Neural progenitor cell (in vitro differentiated cells): ENCODE results near the gene ABHD12. TPM values are rescaled to one million over a fixed set of nuclear protein-coding genes. Genes with fewer than 3 reads are reported as not detected.

Experiments
- DNase-seq: peaks from one replicate; pipeline ENCODE4 v3.0.0-alpha.2; 2016; ENCODE audit warnings: low spot score
- H2AFZ ChIP-seq: fragments of 200-600 bp; sonication (generic); replicated peaks from 2 replicates; pipeline ENCODE4 v1.6.1; 2016; ENCODE audit warnings: antibody characterized with exemption
- H3F3A ChIP-seq: fragments of 200-600 bp; sonication (generic); 2 replicates; pipeline ENCODE4 v1.6.1; 2016; ENCODE audit warnings: antibody characterized with exemption, low read depth
- H3K27ac ChIP-seq: fragments of 200-600 bp; sonication (generic); 2 replicates; pipeline ENCODE4 v1.5.1; 2016; ENCODE audit warnings: mild to moderate bottlenecking
- H3K27me3 ChIP-seq: fragments of 200-600 bp; sonication (generic); 2 replicates; pipeline ENCODE4 v1.6.1; 2016; ENCODE audit warnings: mild to moderate bottlenecking, moderate library complexity
- H3K36me3 ChIP-seq: fragments of 200-600 bp; sonication (generic); 2 replicates; pipeline ENCODE4 v1.5.1; 2016
- H3K4me1 ChIP-seq: fragments of 200-600 bp; sonication (generic); 2 replicates; pipeline ENCODE4 v1.6.1; 2016; ENCODE audit warnings: mixed run types
- H3K4me2 ChIP-seq: fragments of 200-600 bp; sonication (generic); 2 replicates; pipeline ENCODE4 v1.6.1; 2016
- H3K4me3 ChIP-seq: fragments of 200-600 bp; sonication (generic); 2 replicates; pipeline ENCODE4 v1.5.1; 2016
- H3K79me2 ChIP-seq: fragments of 200-600 bp; sonication (generic); 2 replicates; pipeline ENCODE4 v1.6.1; 2016; ENCODE audit warnings: low read depth
- H3K9ac ChIP-seq: fragments of 200-600 bp; sonication (generic); 2 replicates; pipeline ENCODE4 v1.6.1; 2016
- H3K9me3 ChIP-seq: fragments of 200-600 bp; sonication (generic); 2 replicates; pipeline ENCODE4 v1.5.1; 2016; ENCODE audit warnings: low read depth
- H4K20me1 ChIP-seq: fragments of 200-600 bp; sonication (generic); 2 replicates; pipeline ENCODE4 v1.6.1; 2016; ENCODE audit warnings: low read depth
- H3K27ac Mint-ChIP-seq: 3 replicates; pipeline ENCODE4 v1.8.0; 2021; ENCODE audit warnings: mixed read lengths
- H3K27me3 Mint-ChIP-seq: 2 replicates; pipeline ENCODE4 v1.8.0; 2022; ENCODE audit warnings: low read depth, mild to moderate bottlenecking, inconsistent platforms, moderate library complexity, mixed read lengths; ENCODE audit not compliant: insufficient read depth
- H3K36me3 Mint-ChIP-seq: 3 replicates; pipeline ENCODE4 v1.8.0; 2021; ENCODE audit warnings: mixed read lengths
- H3K4me1 Mint-ChIP-seq: 3 replicates; pipeline ENCODE4 v1.8.0; 2021; ENCODE audit warnings: mixed read lengths
- H3K4me3 Mint-ChIP-seq: 3 replicates; pipeline ENCODE4 v1.8.0; 2021; ENCODE audit warnings: mild to moderate bottlenecking, moderate library complexity, mixed read lengths
- H3K9me3 Mint-ChIP-seq: 3 replicates; pipeline ENCODE4 v1.8.0; 2020; ENCODE audit warnings: mixed read lengths
- CTCF ChIP-seq: fragments of 200-600 bp; sonication (generic); IDR thresholded peaks from 2 replicates; pipeline ENCODE4 v1.5.1; 2017; ENCODE audit warnings: antibody characterized with exemption, mild to moderate bottlenecking
- EZH2 ChIP-seq: fragments of 200-600 bp; sonication (generic); IDR thresholded peaks from 2 replicates; pipeline ENCODE4 v1.6.1; 2017; ENCODE audit warnings: antibody characterized with exemption, mild to moderate bottlenecking, moderate library complexity
- EZH2phosphoT487 ChIP-seq: fragments of 200-600 bp; sonication (generic); IDR thresholded peaks from 2 replicates; pipeline ENCODE4 v1.6.1; 2017; ENCODE audit warnings: antibody characterized with exemption
- total RNA-seq: library from RNA; depleted of rRNA; stranded (reverse); fragments of >200 nt; gene quantifications from 2 replicates; pipeline ENCODE4 v1.2.3, GENCODE V29; 2015; ENCODE audit warnings: low replicate concordance

Gene ABHD12
- total RNA-seq, 1 donor from 2014 or later, result 20.8 TPM

GRCh38 chr20:25273046-25273445 lies 117.6 kb downstream of the ABHD12 start:
- Mint-ChIP-seq H3K36me3 (peaks cover 27% of the 10 kb centered on the region), H3K27ac (peak overlapping the region; percentile 74), H3K27me3 (no peaks in the 10 kb centered on the region), H3K4me3 (no peak overlapping the region), H3K9me3 (no peaks in the 10 kb centered on the region), H3K4me1 (peaks cover 4% of the 10 kb centered on the region)
- DNase-seq, result no peak
- no peak overlapping the region for H3K27ac ChIP-seq
- H3K27me3 ChIP-seq, result no peaks in the 10 kb centered on the region
- H4K20me1 ChIP-seq, result no peaks in the 10 kb centered on the region
- no peaks in the 10 kb centered on the region for H3F3A ChIP-seq
- no peaks in the 10 kb centered on the region for H3K79me2 ChIP-seq
- TF ChIP-seq CTCF (no peak), EZH2 (no peak), EZH2phosphoT487 (no peak)
- no peak overlapping the region for H3K4me3 ChIP-seq
- no peak overlapping the region for H3K4me2 ChIP-seq
- no peaks in the 10 kb centered on the region for H3K36me3 ChIP-seq
- no peaks in the 10 kb centered on the region for H3K4me1 ChIP-seq
- H2AFZ ChIP-seq, result no peak overlapping the region
- no peaks in the 10 kb centered on the region for H3K9me3 ChIP-seq
- H3K9ac ChIP-seq, result no peak overlapping the region

GRCh38 chr20:25272223-25273000 lies 118.2 kb downstream of the ABHD12 start:
- Histone ChIP-seq H4K20me1 (no peaks in the 10 kb centered on the region), H3K79me2 (no peaks in the 10 kb centered on the region), H3K9ac (no peak overlapping the region), H3F3A (no peaks in the 10 kb centered on the region), H3K36me3 (no peaks in the 10 kb centered on the region), H3K27me3 (no peaks in the 10 kb centered on the region), H2AFZ (no peak overlapping the region), H3K4me2 (no peak overlapping the region), H3K9me3 (no peaks in the 10 kb centered on the region), H3K4me3 (no peak overlapping the region), H3K4me1 (no peaks in the 10 kb centered on the region), H3K27ac (no peak overlapping the region)
- Mint-ChIP-seq H3K4me1 (peaks cover 4% of the 10 kb centered on the region), H3K36me3 (peaks cover 27% of the 10 kb centered on the region), H3K27me3 (no peaks in the 10 kb centered on the region), H3K27ac (peak overlapping the region; percentile 74), H3K4me3 (no peak overlapping the region), H3K9me3 (no peaks in the 10 kb centered on the region)
- no peak for DNase-seq
- no peak for TF ChIP-seq EZH2phosphoT487
- no peak for TF ChIP-seq EZH2
- TF ChIP-seq CTCF, result no peak

- Mint-ChIP-seq H3K9me3 (no peaks in the 10 kb centered on the region), H3K27me3 (no peaks in the 10 kb centered on the region), H3K27ac (no peak overlapping the region), H3K36me3 (peaks cover 33% of the 10 kb centered on the region), H3K4me3 (no peak overlapping the region), H3K4me1 (peaks cover 4% of the 10 kb centered on the region)
- Histone ChIP-seq H3K4me2 (no peak overlapping the region), H3F3A (no peaks in the 10 kb centered on the region), H3K4me1 (no peaks in the 10 kb centered on the region), H2AFZ (no peak overlapping the region), H4K20me1 (no peaks in the 10 kb centered on the region), H3K27me3 (no peaks in the 10 kb centered on the region), H3K36me3 (no peaks in the 10 kb centered on the region), H3K79me2 (peaks cover 2% of the 10 kb centered on the region), H3K9ac (no peak overlapping the region), H3K4me3 (no peak overlapping the region), H3K27ac (no peak overlapping the region), H3K9me3 (no peaks in the 10 kb centered on the region)
- no peak for TF ChIP-seq EZH2
- no peak for TF ChIP-seq EZH2phosphoT487
- no peak for TF ChIP-seq CTCF
- no peak for DNase-seq
Measured at GRCh38 chr20:25271486-25272222, 119.0 kb downstream of the ABHD12 start.
